ENCODE data around the gene CCL25. TPM values are rescaled to one million over a fixed set of nuclear protein-coding genes. Genes with fewer than 3 reads are reported as not detected.

CCL25 gene
- total and polyA plus RNA-seq, 9 of the 15 experiments (the other 6 are each of a cell fraction or from before 2014, with no cell fraction given): 0.15 TPM; not detected in 8

GRCh38 chr19:8005534-8006256 lies 46.9 kb upstream of the CCL25 start, which contains the start of gene ELAVL1 (continued):
- TF ChIP-seq TOE1 (IDR thresholded peaks at IDR 0.05; ENCODE audit: borderline replicate concordance) (peak; percentile 49), TOE1 (CRISPR knock-in tag; IDR thresholded peaks at IDR 0.05; ENCODE audit: borderline replicate concordance, low read depth) (0 out of 2 replicates have a peak, but pooled peaks have one; percentile 43), TAF7 (tag; IDR thresholded peaks at IDR 0.05) (peak; percentile 52; the same call in 1 of the 2 replicates), HNRNPLL (IDR thresholded peaks at IDR 0.05; ENCODE audit: low read depth, low read length, poor library complexity, severe bottlenecking) (peak; percentile 66), ZNF780A (CRISPR knock-in tag; IDR thresholded peaks at IDR 0.05) (no peak), NR2C1 (IDR thresholded peaks at IDR 0.05) (no peak), NR2C1 (tag; IDR thresholded peaks at IDR 0.05) (0 out of 2 replicates have a peak, but pooled peaks have one; percentile 26), ATF2 (CRISPR knock-in tag; IDR thresholded peaks at IDR 0.05) (peak; percentile 66; the same call in 1 of the 2 replicates), ZBTB9 (CRISPR knock-in tag; IDR thresholded peaks at IDR 0.05) (no peak), ZBTB17 (CRISPR knock-in tag; IDR thresholded peaks at IDR 0.05) (peak; percentile 49; the same call in 1 of the 2 replicates), ETV5 (CRISPR knock-in tag; IDR thresholded peaks at IDR 0.05; ENCODE audit: low read depth) (peak; percentile 33; the same call in 1 of the 2 replicates), CHD2 (IDR thresholded peaks at IDR 0.05; ENCODE audit: low read depth, low read length) (peak; percentile 77), NR4A1 (CRISPR knock-in tag; IDR thresholded peaks at IDR 0.05) (0 out of 2 replicates have a peak, but pooled peaks have one; percentile 39), NR4A1 (tag; IDR thresholded peaks at IDR 0.05) (no peak), TBP (optimal IDR thresholded peaks at IDR 0.05; ENCODE audit: low read depth, low read length) (peak; percentile 81), POLR2AphosphoS2 (IDR thresholded peaks at IDR 0.05; ENCODE audit: low read length) (no peak), ZNF76 (CRISPR knock-in tag; IDR thresholded peaks at IDR 0.05; ENCODE audit: borderline replicate concordance) (0 out of 2 replicates have a peak, but pooled peaks have one; percentile 23), ZNF282 (CRISPR knock-in tag; IDR thresholded peaks at IDR 0.05) (no peak), POU5F1 (IDR thresholded peaks at IDR 0.05; ENCODE audit: borderline replicate concordance, low read depth, low read length, partially characterized antibody) (no peak), NELFE (IDR thresholded peaks at IDR 0.05; ENCODE audit: insufficient read depth, insufficient read length) (peak; percentile 56), HDAC1 (IDR thresholded peaks at IDR 0.05) (peak in 1 of 2 experiments; percentile 82; a peak in 2 of 4 replicates), GMEB1 (CRISPR knock-in tag; IDR thresholded peaks at IDR 0.05) (peak; percentile 83), GABPB1 (CRISPR knock-in tag; IDR thresholded peaks at IDR 0.05) (peak; percentile 95), YY1 (IDR thresholded peaks at IDR 0.05; ENCODE audit: borderline replicate concordance in 1 of 3, control insufficient read depth in 1 of 3, extremely low read depth in 1 of 3, insufficient read depth in 3 of 3, insufficient read length in 1 of 3, insufficient replicate concordance in 2 of 3, low read depth in 1 of 3, low read length in 2 of 3) (peak; percentile 64 to 94 (median 86))
